Cerebellar cortex (tissue), 1 donor: Measurements from ENCODE around the gene CMTM1.
"Not testable (repeated sequence)": the region's sequence is repeated elsewhere in the genome, so short reads cannot be mapped to it uniquely, and the experiment has no call there.

Experiments
- DNase-seq: peaks from one replicate; pipeline ENCODE4 v3.0.0-alpha.2; 2015; ENCODE audit warnings: low spot score

Gene CMTM1

GRCh38 chr16:66614161-66614802 is 48.0 kb downstream of the CMTM1 start:
- no peak for DNase-seq

GRCh38 chr16:66616169-66616568 is 49.9 kb downstream of the CMTM1 start:
- DNase-seq: no peak

GRCh38 chr16:66616592-66616991 is 50.4 kb downstream of the CMTM1 start:
- DNase-seq: no peak

- no peak for DNase-seq
These were observed 50.8 kb downstream of the CMTM1 start for GRCh38 chr16:66617010-66617434.

- no peak for DNase-seq
These were observed 51.5 kb downstream of the CMTM1 start for GRCh38 chr16:66617728-66618127.

- no peak for DNase-seq
These were observed 52.5 kb downstream of the CMTM1 start for GRCh38 chr16:66618588-66619375.

DNA sequence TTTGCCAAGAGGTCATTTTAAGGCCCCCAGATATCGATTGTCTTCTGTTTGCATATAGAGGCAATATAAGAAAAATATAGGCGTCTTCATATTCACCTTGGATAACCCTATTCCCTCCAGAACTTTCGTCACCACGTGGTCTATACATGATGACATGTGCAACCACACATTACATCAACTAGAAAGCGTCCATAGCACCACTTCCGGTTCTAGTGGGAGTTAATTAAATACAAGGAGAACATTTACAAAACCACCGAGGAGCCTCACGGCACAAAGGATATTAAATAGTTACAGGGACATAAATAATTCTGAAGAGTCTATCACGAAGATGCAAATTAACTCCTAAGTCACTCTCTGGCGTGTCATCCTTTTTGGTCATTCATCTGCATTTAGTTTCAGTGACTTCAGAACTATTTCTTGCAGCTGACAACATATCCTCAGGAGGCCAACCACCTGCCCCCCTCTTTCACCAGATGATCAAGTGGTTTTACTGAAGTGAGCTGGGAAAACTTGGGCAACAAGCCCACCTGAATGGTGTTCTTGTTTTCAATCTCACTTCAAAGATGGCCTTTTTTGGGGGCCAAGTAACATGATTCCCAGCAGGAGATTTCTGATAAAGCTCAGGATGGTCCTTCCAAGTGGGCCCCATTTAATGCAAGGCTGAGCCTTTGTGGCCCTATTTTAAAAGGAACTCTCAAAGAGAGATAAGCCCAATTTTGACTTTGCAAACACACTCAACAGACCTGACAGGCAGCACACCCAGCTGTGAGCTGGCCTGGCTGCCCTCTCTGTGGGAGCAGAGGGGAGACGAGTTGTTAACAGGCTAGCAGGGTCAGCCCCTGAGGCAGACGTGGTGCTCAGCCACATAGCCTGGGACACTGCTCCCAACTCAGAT is 53.5 kb downstream of the CMTM1 start:
- no peak for DNase-seq

- DNase-seq: no peak
These were observed 54.2 kb downstream of the CMTM1 start for GRCh38 chr16:66620429-66620795.

DNA sequence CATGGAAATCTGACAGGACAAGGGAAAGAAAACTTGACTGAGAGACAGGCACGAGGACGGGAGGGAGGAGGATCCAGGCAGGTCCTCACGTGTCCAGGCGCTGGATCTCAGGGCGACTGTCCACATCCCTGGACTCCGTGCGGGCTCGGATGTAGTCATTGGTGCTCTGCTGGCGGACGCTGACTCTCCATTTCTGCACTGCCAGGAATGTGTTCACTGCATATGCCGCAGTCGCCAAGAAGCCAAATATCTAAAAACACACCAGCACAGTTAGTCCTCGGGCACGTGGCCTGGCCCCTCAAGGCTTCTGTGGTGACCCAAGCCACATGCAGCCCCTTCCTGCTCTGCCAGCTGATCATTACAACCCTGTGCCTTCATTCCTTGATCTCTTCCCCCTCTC is 55.7 kb downstream of the CMTM1 start:
- no peak for DNase-seq

- no peak for DNase-seq
These were observed 56.6 kb downstream of the CMTM1 start for GRCh38 chr16:66622863-66623262.

GRCh38 chr16:66623755-66624154 is 57.5 kb downstream of the CMTM1 start:
- DNase-seq: no peak

GRCh38 chr16:66627611-66628378 is 61.6 kb downstream of the CMTM1 start:
- DNase-seq: not testable (repeated sequence)
